K562 (cell line): Measurements from ENCODE around the gene NHLH1. TPM values are rescaled to one million over a fixed set of nuclear protein-coding genes. Genes with fewer than 3 reads are reported as not detected.

ENCODE experiments used
- ATAC-seq: fragments of 200-7000 bp; cut with Tn5 transposase; 3 replicates; pipeline ENCODE4 v1.9.1; 2020; ENCODE audit warnings: moderate library complexity
- BruUV-seq: library from RNA; stranded (reverse); fragments of 400-500 nt; replicated peaks from 2 replicates; lab custom pipeline; 2021; lab: Mats Ljungman, UMichigan
- CTCF ChIA-PET: fragments of 300-600 bp; formaldehyde crosslinking; extraction: SDS; loops from one replicate; lab custom pipeline; 2021; ENCODE audit warnings: low intra/inter-chr PET ratio; lab: Yijun Ruan, JAX
- POLR2A ChIA-PET: fragments of 300-600, 350-650 bp; sonication (Branson Sonifier 250); formaldehyde crosslinking; extraction: SDS; loops from one replicate; lab custom pipeline; 2021; ENCODE audit warnings: antibody characterized with exemption, inconsistent platforms; lab: Yijun Ruan, JAX
- DNase-seq, 4 experiments: peaks; one replicate each; pipeline versions ENCODE4 v3.0.0 to v3.0.0-alpha.2; 2011 to 2018; ENCODE audit warnings: low spot score in 3 of 4, mixed read lengths in 3 of 4; ENCODE audit errors: extremely low read depth in 1 of 4
- FAIRE-seq: peaks from 2 replicates; lab custom pipeline; 2011; peaks lifted over from hg19 to GRCh38; lab: Jason Lieb, UNC
- H2AFZ ChIP-seq: 2 replicates; pipeline ENCODE4 v1.6.0; 2011; ENCODE audit warnings: low read depth, low read length, control low read depth, inconsistent platforms
- H3K27ac ChIP-seq: fragments of 200-600 bp; 3 replicates; pipeline ENCODE4 v1.8.0; 2011; ENCODE audit warnings: low read depth, mild to moderate bottlenecking, control low read depth, inconsistent platforms, low read length, moderate library complexity, mixed read lengths; ENCODE audit errors: extremely low read depth
- H3K27me3 ChIP-seq, 2 experiments: fragments of 300-600 bp in 1 of 2; 2 replicates in 1 of 2; 3 replicates in 1 of 2; pipeline versions ENCODE4 v1.6.0 to v1.8.0; 2011; ENCODE audit warnings: inconsistent platforms in 2 of 2, low read length in 2 of 2, mild to moderate bottlenecking in 1 of 2, mixed read lengths in 1 of 2, moderate library complexity in 1 of 2; ENCODE audit not compliant: control insufficient read depth in 2 of 2, insufficient read depth in 2 of 2
- H3K36me3 ChIP-seq: fragments of 300-600 bp; 3 replicates; pipeline ENCODE4 v1.8.0; 2011; ENCODE audit warnings: mild to moderate bottlenecking, low read length, inconsistent platforms; ENCODE audit not compliant: control insufficient read depth, insufficient read depth
- H3K4me1 ChIP-seq, 2 experiments: fragments of 200-600 bp in 1 of 2; replicated peaks in 1 of 2; 2 replicates in 1 of 2; 3 replicates in 1 of 2; pipeline versions ENCODE4 v1.5.1 to v1.8.0; 2011; ENCODE audit warnings: inconsistent platforms in 2 of 2, low read length in 2 of 2, mild to moderate bottlenecking in 1 of 2, mixed read lengths in 1 of 2, moderate library complexity in 1 of 2; ENCODE audit not compliant: control insufficient read depth in 2 of 2, insufficient read depth in 2 of 2
- H3K4me2 ChIP-seq: 2 replicates; pipeline ENCODE4 v1.6.1; 2011; ENCODE audit warnings: low read length, control low read depth, inconsistent platforms, mixed read lengths; ENCODE audit not compliant: insufficient read depth
- H3K4me3 ChIP-seq: fragments of 200-600 bp; sonication (generic), shearing (Covaris generic); 2 replicates; pipeline ENCODE4 v1.5.1; 2016; ENCODE audit warnings: control low read depth, inconsistent platforms
- H3K79me2 ChIP-seq: fragments of 200-600 bp; 3 replicates; pipeline ENCODE4 v1.8.0; 2011; ENCODE audit warnings: low read length, inconsistent platforms; ENCODE audit not compliant: control insufficient read depth, insufficient read depth
- H3K9ac ChIP-seq, 2 experiments: 2 replicates each; pipeline versions ENCODE4 v1.6.0 to v1.6.1; 2011; ENCODE audit warnings: low read depth in 2 of 2, low read length in 2 of 2, control low read depth in 1 of 2, inconsistent platforms in 1 of 2, mild to moderate bottlenecking in 1 of 2, mixed read lengths in 1 of 2; ENCODE audit not compliant: insufficient read depth in 1 of 2
- H3K9me1 ChIP-seq: one replicate; pipeline ENCODE4 v1.6.0; 2011; ENCODE audit warnings: inconsistent platforms, mild to moderate bottlenecking, low read length, moderate library complexity; ENCODE audit not compliant: control insufficient read depth, insufficient read depth
- H3K9me3 ChIP-seq: replicated peaks from 2 replicates; pipeline ENCODE4 v1.5.1; 2011; ENCODE audit warnings: low read depth, low read length, inconsistent platforms; ENCODE audit not compliant: control insufficient read depth, insufficient read depth
- H4K20me1 ChIP-seq: replicated peaks from 2 replicates; pipeline ENCODE4 v1.6.1; 2011; ENCODE audit warnings: low read length, inconsistent platforms, mixed read lengths; ENCODE audit not compliant: control insufficient read depth, insufficient read depth
- ARID2 ChIP-seq: fragments of 450-650 bp; IDR thresholded peaks from 2 replicates; pipeline ENCODE4 v1.6.1; 2017; ENCODE audit warnings: antibody characterized with exemption, mild to moderate bottlenecking
- CHD2 ChIP-seq: IDR thresholded peaks from 2 replicates; pipeline ENCODE4 v1.6.1; 2011; ENCODE audit warnings: low read depth, low read length
- NONO ChIP-seq, 2 experiments: fragments of 200-400 bp in 1 of 2; fragments of 450-650 bp in 1 of 2; formaldehyde crosslinking in 1 of 2; IDR thresholded peaks; 2 replicates each; pipeline ENCODE4 v1.6.1; 2017; ENCODE audit warnings: low read depth in 2 of 2, mild to moderate bottlenecking in 2 of 2, moderate library complexity in 2 of 2, low read length in 1 of 2
- SMARCC2 ChIP-seq: fragments of 450-650 bp; IDR thresholded peaks from 2 replicates; pipeline ENCODE4 v1.6.1; 2017; ENCODE audit warnings: antibody characterized with exemption, moderate library complexity, mild to moderate bottlenecking, low read depth
- SNRNP70 ChIP-seq: fragments of 200-400 bp; formaldehyde crosslinking; optimal IDR thresholded peaks from 2 replicates; pipeline ENCODE3; 2017; ENCODE audit warnings: low read depth, low read length
- ZBTB7A ChIP-seq: IDR thresholded peaks from 2 replicates; pipeline ENCODE4 v1.6.1; 2011; ENCODE audit warnings: low read depth, mild to moderate bottlenecking, low read length, moderate library complexity, borderline replicate concordance; ENCODE audit not compliant: control insufficient read depth
- ZNF121 ChIP-seq: sonication (generic); formaldehyde crosslinking; conservative IDR thresholded peaks from 2 replicates; pipeline ENCODE4 v1.8.0; 2022; ENCODE audit warnings: missing genetic modification reagents
- ZNF263 ChIP-seq: sonication (generic); formaldehyde crosslinking; IDR thresholded peaks from 2 replicates; pipeline ENCODE4 v1.8.0; 2022; ENCODE audit warnings: mild to moderate bottlenecking, missing genetic modification reagents, borderline replicate concordance
- WGBS: fragments of 100-300 bp; shearing (Covaris generic); methylation state at CpG from one replicate; pipeline ENCODE4 v1.1.6; 2016; ENCODE audit warnings: low coverage, mixed read lengths; ENCODE audit not compliant: insufficient coverage; ENCODE audit errors: missing lambda C conversion rate; 5-methylcytosine and 5-hydroxymethylcytosine counted together
- in situ Hi-C: fragments of 300-500 bp; cut with MboI; formaldehyde crosslinking; loops from 4 replicates; pipeline ENCODE4 v1.15.0; 2018; ENCODE audit warnings: inconsistent platforms, mixed read lengths
- intact Hi-C: fragments of 100-400 bp; cut with micrococcal nuclease; formaldehyde crosslinking; loops from 2 replicates; pipeline ENCODE4 v1.14.2; 2022
- polyA plus RNA-seq, 8 experiments: library from polyadenylated mRNA; depleted of rRNA in 4 of 8; stranded (reverse) in 5 of 8; unstranded in 3 of 8; fragments of >200 nt; fragmentation: Nextera tagmentation in 2 of 8; fragmentation: Illumina TruSeq in 1 of 8; extraction: Ambion mirVana in 2 of 8; extraction: Trizol in 1 of 8; gene quantifications; 2 replicates each; pipeline versions ENCODE4 v1.2.1 to v1.2.3, GENCODE V29; 2011 to 2014; ENCODE audit warnings: inconsistent platforms in 1 of 8, missing spikeins in 1 of 8
- total RNA-seq, 7 experiments: library from RNA; depleted of rRNA in 6 of 7; stranded (reverse); fragments of >200 nt in 6 of 7; fragmentation: Illumina TruSeq in 2 of 7; extraction: Trizol in 2 of 7; gene quantifications; 2 replicates each; pipeline versions ENCODE4 v1.2.1 to v1.2.3, GENCODE V29; 2011 to 2021; ENCODE audit warnings: low replicate concordance in 1 of 7
- TF ChIP-seq, protein P1 (sequence below): fragments of 200-800 bp; sonication (Bioruptor generic); IDR thresholded peaks from 2 replicates; pipeline ENCODE4 v1.6.1; 2017; ENCODE audit warnings: missing genetic modification characterization, missing compliant biosample characterization
- TF ChIP-seq, protein P2 (sequence below): sonication (generic); formaldehyde crosslinking; IDR thresholded peaks from 2 replicates; pipeline ENCODE4 v1.8.0; 2022; ENCODE audit warnings: missing genetic modification reagents, mild to moderate bottlenecking, moderate library complexity, borderline replicate concordance

NHLH1 gene
- total and polyA plus RNA-seq, 9 of the 15 experiments (the other 6 are each of a cell fraction or from before 2014, with no cell fraction given), result 0.09 to 1.3 (median 0.35) TPM; not detected in 1

DNA sequence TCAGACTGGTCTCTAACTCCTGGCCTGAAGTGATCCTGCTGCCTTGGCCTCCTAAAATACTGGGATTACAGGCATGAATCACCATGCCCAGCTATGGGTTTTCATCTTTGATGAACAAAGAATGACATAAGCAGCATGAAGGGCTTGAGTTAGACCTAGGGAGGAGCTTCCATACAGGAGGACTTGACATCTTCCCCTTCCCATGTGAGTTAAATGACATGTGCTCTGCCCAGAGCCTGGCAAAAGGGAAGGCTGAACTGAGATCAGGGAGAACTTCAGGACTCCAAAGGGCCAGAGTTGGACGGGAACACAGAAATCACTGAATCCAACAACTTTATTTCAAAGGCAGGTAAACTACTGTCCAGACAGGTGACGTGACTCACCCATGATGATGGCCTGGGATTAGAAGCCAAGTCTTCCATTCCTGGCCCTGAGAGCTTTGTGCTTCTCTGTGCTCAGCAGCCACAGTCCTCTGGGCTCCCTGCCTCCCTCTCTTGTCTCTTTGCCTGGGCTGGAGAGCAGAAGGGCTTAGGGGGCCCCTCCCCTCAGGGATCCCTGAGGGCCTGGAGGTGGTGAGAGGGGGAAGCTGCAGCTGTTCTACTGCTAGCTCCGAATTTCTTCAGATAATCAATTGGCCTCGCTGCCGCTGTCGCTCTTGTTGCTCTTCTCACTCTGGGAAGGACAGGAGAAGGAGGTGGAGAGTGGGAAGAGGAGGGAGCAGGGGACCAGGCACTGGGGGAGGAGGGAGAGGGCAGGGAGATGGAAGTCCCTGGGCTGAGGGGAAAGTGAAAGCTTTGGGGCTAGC lies 7.6 kb downstream of the NHLH1 start:
- Histone ChIP-seq H3K36me3 (no peaks in the 10 kb centered on the region), H4K20me1 (no peaks in the 10 kb centered on the region), H3K9me3 (no peaks in the 10 kb centered on the region), H3K9ac (peak overlapping the region in 1 of 2 experiments; percentile 56; a peak in 1 of 4 replicates), H3K9me1 (no peaks in the 10 kb centered on the region), H3K4me3 (no peak overlapping the region), H3K27me3 (no peaks in the 10 kb centered on the region; a peak in 1 of 5 replicates), H2AFZ (peak overlapping the region; percentile 75; the same call in 1 of the 2 replicates), H3K27ac (no peak overlapping the region; the same call in 2 of the 3 replicates), H3K79me2 (no peaks in the 10 kb centered on the region), H3K4me2 (no peak overlapping the region), H3K4me1 (peaks cover 20 to 22% of the 10 kb centered on the region in 2 experiments)
- ATAC-seq (peak; percentile 51), FAIRE-seq (no peak), DNase-seq (no peak)
- no TSS peak for BruUV-seq
- WGBS, result 52% methylated on average over 6 of the region's 6 CpGs
- intact Hi-C loops (loop anchor here (5.0 kb wide), 2 partner anchors 87 to 112 kb away; partner anchors contain the start of genes DCAF8 and PEX19), in situ Hi-C loops (loop anchor here (10.0 kb wide), 1 partner anchor 270 kb away; no protein-coding TSS in a partner anchor)
- CTCF ChIA-PET, result no interaction called here
- POLR2A ChIA-PET, result interaction anchor here (0.6 to 5.7 kb wide), 10 partner anchors 8 to 179 kb away, joined by 3 to 37 read pairs (median 3); partner anchors contain the start of gene NHLH1
- TF ChIP-seq ZNF121 (CRISPR knock-in tag) (no peak), SNRNP70 (no peak), ARID2 (no peak), SMARCC2 (no peak), ZBTB7A (no peak), ZNF263 (peak; percentile 35; the same call in 1 of the 2 replicates), CHD2 (no peak), NONO (IDR thresholded peaks at IDR 0.05; ENCODE audit: low read depth in 2 of 2, low read length in 1 of 2) (no peak)
- TF ChIP-seq, protein P1, sequence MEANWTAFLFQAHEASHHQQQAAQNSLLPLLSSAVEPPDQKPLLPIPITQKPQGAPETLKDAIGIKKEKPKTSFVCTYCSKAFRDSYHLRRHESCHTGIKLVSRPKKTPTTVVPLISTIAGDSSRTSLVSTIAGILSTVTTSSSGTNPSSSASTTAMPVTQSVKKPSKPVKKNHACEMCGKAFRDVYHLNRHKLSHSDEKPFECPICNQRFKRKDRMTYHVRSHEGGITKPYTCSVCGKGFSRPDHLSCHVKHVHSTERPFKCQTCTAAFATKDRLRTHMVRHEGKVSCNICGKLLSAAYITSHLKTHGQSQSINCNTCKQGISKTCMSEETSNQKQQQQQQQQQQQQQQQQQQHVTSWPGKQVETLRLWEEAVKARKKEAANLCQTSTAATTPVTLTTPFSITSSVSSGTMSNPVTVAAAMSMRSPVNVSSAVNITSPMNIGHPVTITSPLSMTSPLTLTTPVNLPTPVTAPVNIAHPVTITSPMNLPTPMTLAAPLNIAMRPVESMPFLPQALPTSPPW (CRISPR knock-in tag), result 0 out of 2 replicates have a peak, but pooled peaks have one; percentile 16
- TF ChIP-seq, protein P2, sequence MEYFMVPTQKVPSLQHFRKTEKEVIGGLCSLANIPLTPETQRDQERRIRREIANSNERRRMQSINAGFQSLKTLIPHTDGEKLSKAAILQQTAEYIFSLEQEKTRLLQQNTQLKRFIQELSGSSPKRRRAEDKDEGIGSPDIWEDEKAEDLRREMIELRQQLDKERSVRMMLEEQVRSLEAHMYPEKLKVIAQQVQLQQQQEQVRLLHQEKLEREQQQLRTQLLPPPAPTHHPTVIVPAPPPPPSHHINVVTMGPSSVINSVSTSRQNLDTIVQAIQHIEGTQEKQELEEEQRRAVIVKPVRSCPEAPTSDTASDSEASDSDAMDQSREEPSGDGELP (CRISPR knock-in tag), result peak; percentile 38; the same call in 1 of the 2 replicates
